ENCODE data around the gene ZKSCAN7. TPM values are rescaled to one million over a fixed set of nuclear protein-coding genes. Genes with fewer than 3 reads are reported as not detected.

The ZKSCAN7 gene
- total and polyA plus RNA-seq, 2 of the 8 experiments (the other 6 are each of a cell fraction or from before 2014, with no cell fraction given), result 5.5 to 8.5 TPM

DNA sequence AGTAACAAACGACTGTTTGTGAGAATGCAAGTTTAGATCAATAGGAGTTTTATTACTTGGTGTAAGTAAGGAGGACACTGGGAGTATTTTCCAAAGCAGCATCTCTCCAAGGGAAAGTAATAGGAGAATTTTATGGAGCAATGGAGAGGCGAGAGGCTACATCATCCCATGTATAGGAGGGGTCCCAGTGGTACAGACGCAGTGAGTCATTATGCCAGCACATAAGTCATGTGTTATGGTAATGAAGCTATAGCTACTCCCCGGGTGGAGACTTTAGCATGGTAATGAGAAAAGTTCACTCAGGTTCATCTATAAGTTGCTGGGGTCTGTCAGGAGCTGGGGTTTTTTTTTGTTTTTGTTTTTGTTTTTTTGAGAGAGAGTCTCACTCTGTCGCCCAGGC lies 48.0 kb upstream of the ZKSCAN7 start (continued):
- TF ChIP-seq, protein P1, sequence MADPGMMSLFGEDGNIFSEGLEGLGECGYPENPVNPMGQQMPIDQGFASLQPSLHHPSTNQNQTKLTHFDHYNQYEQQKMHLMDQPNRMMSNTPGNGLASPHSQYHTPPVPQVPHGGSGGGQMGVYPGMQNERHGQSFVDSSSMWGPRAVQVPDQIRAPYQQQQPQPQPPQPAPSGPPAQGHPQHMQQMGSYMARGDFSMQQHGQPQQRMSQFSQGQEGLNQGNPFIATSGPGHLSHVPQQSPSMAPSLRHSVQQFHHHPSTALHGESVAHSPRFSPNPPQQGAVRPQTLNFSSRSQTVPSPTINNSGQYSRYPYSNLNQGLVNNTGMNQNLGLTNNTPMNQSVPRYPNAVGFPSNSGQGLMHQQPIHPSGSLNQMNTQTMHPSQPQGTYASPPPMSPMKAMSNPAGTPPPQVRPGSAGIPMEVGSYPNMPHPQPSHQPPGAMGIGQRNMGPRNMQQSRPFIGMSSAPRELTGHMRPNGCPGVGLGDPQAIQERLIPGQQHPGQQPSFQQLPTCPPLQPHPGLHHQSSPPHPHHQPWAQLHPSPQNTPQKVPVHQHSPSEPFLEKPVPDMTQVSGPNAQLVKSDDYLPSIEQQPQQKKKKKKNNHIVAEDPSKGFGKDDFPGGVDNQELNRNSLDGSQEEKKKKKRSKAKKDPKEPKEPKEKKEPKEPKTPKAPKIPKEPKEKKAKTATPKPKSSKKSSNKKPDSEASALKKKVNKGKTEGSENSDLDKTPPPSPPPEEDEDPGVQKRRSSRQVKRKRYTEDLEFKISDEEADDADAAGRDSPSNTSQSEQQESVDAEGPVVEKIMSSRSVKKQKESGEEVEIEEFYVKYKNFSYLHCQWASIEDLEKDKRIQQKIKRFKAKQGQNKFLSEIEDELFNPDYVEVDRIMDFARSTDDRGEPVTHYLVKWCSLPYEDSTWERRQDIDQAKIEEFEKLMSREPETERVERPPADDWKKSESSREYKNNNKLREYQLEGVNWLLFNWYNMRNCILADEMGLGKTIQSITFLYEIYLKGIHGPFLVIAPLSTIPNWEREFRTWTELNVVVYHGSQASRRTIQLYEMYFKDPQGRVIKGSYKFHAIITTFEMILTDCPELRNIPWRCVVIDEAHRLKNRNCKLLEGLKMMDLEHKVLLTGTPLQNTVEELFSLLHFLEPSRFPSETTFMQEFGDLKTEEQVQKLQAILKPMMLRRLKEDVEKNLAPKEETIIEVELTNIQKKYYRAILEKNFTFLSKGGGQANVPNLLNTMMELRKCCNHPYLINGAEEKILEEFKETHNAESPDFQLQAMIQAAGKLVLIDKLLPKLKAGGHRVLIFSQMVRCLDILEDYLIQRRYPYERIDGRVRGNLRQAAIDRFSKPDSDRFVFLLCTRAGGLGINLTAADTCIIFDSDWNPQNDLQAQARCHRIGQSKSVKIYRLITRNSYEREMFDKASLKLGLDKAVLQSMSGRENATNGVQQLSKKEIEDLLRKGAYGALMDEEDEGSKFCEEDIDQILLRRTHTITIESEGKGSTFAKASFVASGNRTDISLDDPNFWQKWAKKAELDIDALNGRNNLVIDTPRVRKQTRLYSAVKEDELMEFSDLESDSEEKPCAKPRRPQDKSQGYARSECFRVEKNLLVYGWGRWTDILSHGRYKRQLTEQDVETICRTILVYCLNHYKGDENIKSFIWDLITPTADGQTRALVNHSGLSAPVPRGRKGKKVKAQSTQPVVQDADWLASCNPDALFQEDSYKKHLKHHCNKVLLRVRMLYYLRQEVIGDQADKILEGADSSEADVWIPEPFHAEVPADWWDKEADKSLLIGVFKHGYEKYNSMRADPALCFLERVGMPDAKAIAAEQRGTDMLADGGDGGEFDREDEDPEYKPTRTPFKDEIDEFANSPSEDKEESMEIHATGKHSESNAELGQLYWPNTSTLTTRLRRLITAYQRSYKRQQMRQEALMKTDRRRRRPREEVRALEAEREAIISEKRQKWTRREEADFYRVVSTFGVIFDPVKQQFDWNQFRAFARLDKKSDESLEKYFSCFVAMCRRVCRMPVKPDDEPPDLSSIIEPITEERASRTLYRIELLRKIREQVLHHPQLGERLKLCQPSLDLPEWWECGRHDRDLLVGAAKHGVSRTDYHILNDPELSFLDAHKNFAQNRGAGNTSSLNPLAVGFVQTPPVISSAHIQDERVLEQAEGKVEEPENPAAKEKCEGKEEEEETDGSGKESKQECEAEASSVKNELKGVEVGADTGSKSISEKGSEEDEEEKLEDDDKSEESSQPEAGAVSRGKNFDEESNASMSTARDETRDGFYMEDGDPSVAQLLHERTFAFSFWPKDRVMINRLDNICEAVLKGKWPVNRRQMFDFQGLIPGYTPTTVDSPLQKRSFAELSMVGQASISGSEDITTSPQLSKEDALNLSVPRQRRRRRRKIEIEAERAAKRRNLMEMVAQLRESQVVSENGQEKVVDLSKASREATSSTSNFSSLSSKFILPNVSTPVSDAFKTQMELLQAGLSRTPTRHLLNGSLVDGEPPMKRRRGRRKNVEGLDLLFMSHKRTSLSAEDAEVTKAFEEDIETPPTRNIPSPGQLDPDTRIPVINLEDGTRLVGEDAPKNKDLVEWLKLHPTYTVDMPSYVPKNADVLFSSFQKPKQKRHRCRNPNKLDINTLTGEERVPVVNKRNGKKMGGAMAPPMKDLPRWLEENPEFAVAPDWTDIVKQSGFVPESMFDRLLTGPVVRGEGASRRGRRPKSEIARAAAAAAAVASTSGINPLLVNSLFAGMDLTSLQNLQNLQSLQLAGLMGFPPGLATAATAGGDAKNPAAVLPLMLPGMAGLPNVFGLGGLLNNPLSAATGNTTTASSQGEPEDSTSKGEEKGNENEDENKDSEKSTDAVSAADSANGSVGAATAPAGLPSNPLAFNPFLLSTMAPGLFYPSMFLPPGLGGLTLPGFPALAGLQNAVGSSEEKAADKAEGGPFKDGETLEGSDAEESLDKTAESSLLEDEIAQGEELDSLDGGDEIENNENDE (IDR thresholded peaks at IDR 0.05; ENCODE audit: insufficient replicate concordance, low read length), result no peak
- no peak for TF ChIP-seq SP1 (IDR thresholded peaks at IDR 0.05; ENCODE audit: low read depth, low read length)
- TF ChIP-seq ATF3 (IDR thresholded peaks at IDR 0.05; ENCODE audit: insufficient read depth, low read depth, low read length), result no peak
- TF ChIP-seq JUND (IDR thresholded peaks at IDR 0.05; ENCODE audit: low read length), result peak; percentile 27; the same call in 1 of the 2 replicates
- no peak for TF ChIP-seq USF2 (IDR thresholded peaks at IDR 0.05; ENCODE audit: low read length)
